GM19372 (cell line): Measurements from ENCODE around the gene TMEM204.
"Not testable (repeated sequence)": the region's sequence is repeated elsewhere in the genome, so short reads cannot be mapped to it uniquely, and the experiment has no call there.

Experiments
- ATAC-seq: cut with Tn5 transposase; IDR thresholded peaks from one replicate; pipeline ENCODE4 v1.9.1; 2021; ENCODE audit warnings: mild to moderate bottlenecking, low read depth, moderate library complexity; ENCODE audit not compliant: unreplicated experiment

TMEM204 gene

DNA sequence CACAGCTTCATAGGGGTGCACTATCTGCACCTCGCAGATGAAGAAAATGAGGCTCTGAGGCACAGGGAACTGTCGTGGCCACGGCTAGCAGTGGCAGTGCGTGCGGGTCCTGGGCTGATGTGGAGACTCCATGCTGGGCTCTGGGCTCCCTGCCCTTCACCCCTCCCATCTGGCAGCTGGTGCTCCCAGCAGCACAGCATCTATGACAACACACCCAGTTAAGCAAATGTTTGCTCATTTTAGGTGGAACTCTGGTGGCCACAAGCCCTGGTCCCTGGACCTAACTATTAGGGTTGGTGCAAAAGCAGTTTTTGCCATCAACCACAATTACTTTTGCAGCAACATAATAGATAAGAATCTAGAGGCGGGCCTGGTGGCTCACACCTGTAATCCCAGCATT lies 47.5 kb downstream of the TMEM204 start:
- ATAC-seq: no peak

DNA sequence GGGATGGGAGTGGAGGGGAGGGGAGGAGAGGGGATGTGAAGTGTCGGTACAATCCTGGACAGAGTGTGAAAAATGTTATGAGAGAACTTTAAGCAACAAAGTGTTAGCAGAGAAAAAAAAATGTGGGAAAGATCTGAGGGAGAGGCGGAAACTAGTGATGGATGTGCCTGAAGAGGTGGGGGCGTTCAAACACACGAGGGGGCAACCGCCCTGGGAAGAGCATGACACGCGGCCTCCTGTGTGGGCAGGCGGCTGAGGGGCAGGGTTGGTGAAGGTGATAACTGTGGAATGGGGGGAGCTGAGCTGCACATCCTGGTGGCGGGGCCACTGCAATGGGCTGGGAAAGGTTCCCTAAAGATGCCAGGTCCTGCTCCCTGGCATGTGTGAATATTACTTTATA lies 48.3 kb downstream of the TMEM204 start:
- ATAC-seq: no peak

DNA sequence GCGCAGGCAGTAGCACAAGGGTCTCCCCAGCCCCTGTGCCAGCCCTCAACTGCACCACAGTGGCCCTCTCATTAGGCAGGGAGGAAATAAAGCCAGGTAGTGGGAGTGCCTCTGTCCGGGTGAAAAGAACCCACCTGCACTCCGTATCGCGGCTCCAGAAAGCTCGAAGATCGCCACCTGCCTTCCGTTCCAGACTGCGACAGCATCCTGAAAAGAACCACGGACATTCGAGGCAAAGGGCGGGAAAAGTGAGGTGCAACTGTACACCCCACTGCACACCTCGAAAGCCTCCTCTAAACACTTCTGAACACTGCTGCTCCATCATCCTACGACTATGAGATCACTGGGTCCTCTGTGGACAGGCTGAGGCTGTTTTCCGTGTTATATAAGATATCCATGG lies 49.7 kb downstream of the TMEM204 start:
- ATAC-seq: no peak

DNA sequence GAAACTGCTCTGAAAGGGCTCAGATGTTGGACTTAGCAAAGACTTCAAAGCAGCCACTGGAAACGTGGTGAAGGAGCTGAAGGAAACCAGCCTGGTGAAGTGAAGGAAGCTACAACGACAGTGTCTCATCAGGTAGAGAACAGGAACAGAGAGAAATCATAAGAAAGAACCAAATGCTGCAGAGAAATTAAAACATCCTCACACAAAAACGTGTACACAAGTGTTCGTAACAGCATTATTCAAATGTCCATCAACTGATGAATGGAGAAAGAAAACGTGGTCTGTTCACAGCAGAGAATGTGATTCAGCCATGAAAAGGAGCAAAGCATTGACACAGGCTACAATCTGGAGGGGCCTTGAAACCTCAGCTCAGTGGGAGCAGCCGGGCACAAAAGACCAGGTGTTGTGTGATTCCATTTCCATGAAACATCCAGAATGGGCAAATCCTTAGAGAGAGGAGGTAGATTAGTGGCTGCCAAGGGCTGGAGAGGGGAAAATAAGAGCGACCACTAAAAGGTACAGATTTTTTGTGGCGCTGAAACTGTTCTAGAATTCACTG lies 51.5 kb downstream of the TMEM204 start:
- ATAC-seq: no peak

DNA sequence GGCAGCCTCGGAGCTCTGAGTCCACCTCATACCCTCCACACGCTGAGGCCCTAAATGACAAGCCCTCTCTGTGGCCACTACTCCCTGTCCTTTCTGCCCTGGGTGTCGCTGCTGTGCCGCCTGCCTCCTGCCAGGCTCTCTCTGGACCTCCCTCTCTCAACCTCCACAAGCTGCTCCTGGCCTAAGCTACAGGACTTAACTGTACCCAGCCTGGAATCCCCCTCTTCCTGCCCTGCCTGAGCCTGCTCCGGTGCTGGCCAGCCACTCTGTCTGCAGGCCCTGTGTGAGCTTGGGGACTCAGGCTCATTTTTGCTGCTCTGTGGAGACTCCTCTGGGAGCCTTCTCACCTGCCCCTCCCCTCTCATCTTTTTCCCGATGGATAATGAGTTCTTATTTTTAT lies 56.9 kb downstream of the TMEM204 start:
- no peak for ATAC-seq

DNA sequence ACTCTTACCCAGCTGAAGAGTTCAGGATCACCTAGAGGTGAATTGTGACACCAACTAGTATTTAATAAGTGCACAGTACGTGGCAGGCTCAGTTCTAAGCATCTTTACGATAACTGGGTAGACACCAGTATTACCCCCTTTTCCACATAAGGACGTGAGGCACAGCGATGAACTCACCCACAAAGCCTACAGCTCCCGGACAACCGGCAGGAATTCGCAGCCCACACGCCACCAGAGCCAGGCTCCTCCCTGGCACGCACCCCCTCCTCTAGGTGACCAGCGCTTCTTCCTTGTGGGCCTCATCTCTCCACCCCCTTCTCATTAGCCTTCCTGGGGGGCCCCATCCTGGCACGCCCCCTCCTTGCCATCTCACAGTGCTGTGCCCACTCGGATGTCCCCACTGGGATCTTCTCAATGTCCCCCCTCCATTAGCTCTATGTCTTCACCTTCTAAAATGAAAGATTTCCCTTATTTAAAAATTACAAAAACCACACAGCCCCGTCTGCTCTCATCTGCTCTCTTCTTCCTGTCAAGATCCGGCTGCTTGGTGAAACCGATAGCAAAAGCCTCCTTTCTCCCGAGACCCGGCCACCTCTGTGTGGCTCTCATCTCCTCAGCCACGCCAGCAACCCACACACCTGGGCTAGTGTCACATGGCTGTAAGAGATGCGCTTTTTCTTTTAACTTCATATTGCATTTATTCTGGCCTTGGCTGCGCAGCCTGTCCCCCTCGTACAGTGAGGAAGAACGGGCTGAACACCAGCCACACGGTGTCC lies 57.7 kb downstream of the TMEM204 start:
- ATAC-seq: no peak

DNA sequence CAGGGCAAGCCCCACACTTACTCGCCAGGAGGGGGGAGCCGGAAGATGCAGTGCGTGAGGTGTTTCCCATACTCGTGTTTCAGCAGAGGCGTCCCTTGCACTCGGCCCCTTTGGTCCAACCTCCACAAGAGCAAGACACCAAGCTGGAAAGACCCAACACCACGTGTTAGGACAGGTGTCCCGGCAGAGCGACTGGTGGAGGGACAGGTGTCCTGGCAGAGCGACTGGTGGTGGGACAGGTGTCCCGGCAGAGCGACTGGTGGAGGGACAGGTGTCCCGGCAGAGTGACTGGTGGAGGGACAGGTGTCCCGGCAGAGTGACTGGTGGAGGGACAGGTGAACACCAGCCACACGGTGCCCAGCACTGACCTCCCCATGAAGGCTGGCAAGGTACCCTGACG lies 59.0 kb downstream of the TMEM204 start:
- ATAC-seq: no peak

DNA sequence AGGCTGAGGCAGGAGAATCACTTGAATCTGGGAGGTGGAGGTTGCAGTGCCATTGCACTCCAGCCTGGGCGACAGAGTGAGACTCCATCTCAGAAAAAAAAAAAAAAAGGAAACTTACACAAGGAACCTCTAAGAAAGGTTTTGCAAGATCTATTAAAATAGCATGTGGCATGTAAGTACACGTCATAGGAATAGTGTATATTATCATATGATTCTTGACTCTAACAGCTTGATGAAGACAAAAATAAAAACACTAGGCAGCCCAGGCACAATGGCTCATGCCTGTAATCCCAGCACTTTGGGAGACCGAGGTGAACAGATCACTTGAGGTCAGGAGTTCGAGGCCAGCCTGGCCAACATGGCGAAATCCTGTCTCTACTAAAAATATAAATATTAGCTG lies 62.0 kb downstream of the TMEM204 start:
- ATAC-seq: not testable (repeated sequence)

DNA sequence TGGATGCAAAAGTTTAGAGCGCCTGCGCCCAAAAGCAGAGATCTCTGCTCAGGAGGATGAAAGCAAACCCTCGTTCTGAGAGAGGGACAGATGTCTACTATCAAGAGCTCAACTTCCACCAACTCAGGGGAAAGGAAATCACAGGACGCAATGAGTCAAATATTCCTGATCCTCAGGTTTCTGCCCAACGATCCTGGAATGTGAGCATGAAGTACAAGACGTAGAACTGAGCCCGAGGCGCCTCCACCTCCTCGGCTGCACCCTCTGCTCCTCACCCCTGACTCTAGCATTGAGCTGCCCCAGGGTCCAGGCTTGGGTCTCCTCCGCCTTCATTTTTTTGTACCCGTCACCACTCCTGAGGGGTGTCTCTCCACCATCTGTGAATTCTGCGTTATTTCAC lies 63.0 kb downstream of the TMEM204 start:
- ATAC-seq: no peak

DNA sequence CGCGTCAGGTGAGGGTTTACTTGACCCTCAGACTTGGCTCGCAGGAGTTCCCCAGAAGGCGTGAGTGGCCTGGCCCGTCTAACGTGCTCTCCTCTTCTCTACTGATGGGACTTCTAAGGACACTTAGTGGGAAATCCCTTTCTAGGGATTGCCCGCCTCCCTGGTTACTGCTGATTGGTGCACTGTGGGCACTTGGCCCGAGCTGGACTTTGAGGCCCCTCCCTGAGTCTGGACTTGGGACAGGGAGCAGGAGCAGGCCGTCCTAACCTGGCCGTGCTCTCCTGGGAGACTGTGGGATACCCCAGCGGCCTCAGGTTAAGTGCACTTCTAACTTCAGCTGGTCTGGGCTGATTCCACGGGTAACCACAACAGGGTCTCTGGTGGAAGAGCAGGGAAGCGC lies 63.7 kb downstream of the TMEM204 start:
- no peak for ATAC-seq

DNA sequence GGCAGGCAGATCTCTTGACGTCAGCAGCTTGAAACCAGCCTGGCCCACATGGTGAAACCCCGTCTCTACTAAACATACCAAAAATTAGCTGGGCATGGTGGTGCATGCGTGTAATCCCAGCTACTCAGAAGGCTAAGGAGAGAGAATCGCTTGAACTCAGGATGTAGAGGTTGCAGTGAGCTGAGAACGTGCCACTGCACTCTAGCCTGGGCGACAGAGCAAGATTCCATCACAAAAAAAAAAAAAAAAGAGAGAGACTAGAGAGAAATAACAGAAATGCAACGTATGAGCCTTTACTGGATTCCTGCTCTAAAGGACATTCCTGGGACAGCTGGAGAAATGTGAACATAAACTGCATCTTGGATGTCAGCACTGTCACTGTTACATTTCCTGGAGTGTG lies 67.6 kb downstream of the TMEM204 start:
- no peak for ATAC-seq

DNA sequence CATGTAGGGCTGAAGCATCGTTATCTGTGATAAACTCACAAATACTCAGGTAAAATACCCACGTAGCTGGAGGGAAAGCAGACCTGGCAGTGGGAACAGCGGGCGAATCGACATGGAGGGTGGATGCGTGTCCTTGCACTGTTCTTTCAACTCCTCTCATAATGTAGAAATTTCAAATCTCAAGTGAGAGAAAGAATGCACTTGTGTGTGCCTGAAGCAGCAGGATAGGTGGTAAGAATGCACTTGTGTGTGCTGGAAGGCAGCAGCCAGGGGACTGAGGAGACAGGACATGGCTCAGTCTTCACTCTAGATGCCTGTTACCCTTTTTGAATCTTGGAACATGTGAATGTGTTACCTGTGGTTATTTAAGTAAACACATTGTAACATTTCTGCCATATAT lies 68.0 kb downstream of the TMEM204 start:
- ATAC-seq: no peak

DNA sequence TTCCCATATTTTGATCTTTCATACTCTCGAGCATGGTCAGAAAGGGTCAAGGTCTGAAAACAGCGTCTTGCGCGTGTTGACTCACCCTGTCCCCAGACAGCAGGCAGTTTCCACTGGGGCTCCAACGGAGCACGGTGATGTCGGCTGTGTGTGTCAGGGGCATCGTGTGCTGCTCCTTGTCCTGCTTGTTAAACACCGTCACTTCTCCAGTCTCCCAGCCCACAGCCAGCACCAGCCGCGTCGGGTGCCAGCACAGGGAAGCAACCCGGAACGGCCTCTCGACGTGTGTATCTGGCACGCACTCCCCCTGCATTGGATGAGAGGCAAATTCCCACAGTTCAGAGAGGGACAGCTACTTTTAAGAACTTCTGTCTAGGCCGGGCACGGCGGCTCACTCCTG lies 68.8 kb downstream of the TMEM204 start:
- ATAC-seq: no peak
